ENCODE measurements around the gene CRTC1. TPM values are rescaled to one million over a fixed set of nuclear protein-coding genes. Genes with fewer than 3 reads are reported as not detected.
A peak's percentile ranks its signal among the peaks of the same experiment; 100 is the strongest.

CRTC1 gene
- total and polyA plus RNA-seq, 9 of the 15 experiments (the other 6 are each of a cell fraction or from before 2014, with no cell fraction given), result 0.25 to 3.8 (median 1.2) TPM; not detected in 2

GRCh38 chr19:18794029-18794313, 110.5 kb downstream of the CRTC1 start (continued):
- TF ChIP-seq RREB1 (CRISPR knock-in tag; IDR thresholded peaks at IDR 0.05), result no peak

GRCh38 chr19:18794692-18795091, 111.2 kb downstream of the CRTC1 start:
- ATAC-seq (no peak), DNase-seq (ENCODE audit: extremely low read depth in 1 of 4, low spot score in 3 of 4) (no peak), FAIRE-seq (no peak)
- in situ Hi-C loops (cut with MboI) (no loop called here), intact Hi-C loops (cut with micrococcal nuclease) (no loop called here)
- ChIA-PET CTCF (ENCODE audit: low intra/inter-chr PET ratio) (no interaction called here), POLR2A (interaction anchor here (0.6 kb wide), 1 partner anchor 38 kb away, joined by 4 read pairs; no protein-coding TSS in a partner anchor)
- H3K79me2 ChIP-seq (ENCODE audit: control insufficient read depth, insufficient read depth, low read length), result no peaks in the 10 kb centered on the region
- H3K9me3 ChIP-seq (replicated peaks; ENCODE audit: control insufficient read depth, insufficient read depth, low read depth, low read length), result no peaks in the 10 kb centered on the region
- no peak overlapping the region for H3K27ac ChIP-seq (ENCODE audit: extremely low read depth, low read depth, low read length)
- no peak overlapping the region for H3K4me2 ChIP-seq (ENCODE audit: insufficient read depth, low read length)
- H4K20me1 ChIP-seq (replicated peaks; ENCODE audit: control insufficient read depth, insufficient read depth, low read length), result peaks cover 15% of the 10 kb centered on the region; the same call in 1 of the 2 replicates
- no peaks in the 10 kb centered on the region for H3K36me3 ChIP-seq (ENCODE audit: control insufficient read depth, insufficient read depth, low read length)
- WGBS (ENCODE audit: insufficient coverage, low coverage, missing lambda C conversion rate), result 63% methylated on average over 6 of the region's 6 CpGs
- H3K4me3 ChIP-seq, result no peak overlapping the region
- BruUV-seq (replicated peaks), result no TSS peak
- H3K4me1 ChIP-seq (replicated peaks in 1 of 2; ENCODE audit: control insufficient read depth in 2 of 2, insufficient read depth in 2 of 2, low read length in 2 of 2), result peaks cover 0 to 35% of the 10 kb centered on the region in 2 experiments; a peak in 2 of 5 replicates
- H3K9ac ChIP-seq (ENCODE audit: insufficient read depth in 1 of 2, low read depth in 2 of 2, low read length in 2 of 2), result no peak overlapping the region
- H3K27me3 ChIP-seq (ENCODE audit: control insufficient read depth in 2 of 2, insufficient read depth in 2 of 2, low read length in 2 of 2), result peaks cover 12 to 38% of the 10 kb centered on the region in 2 experiments; a peak in 4 of 5 replicates
- H3K9me1 ChIP-seq (ENCODE audit: control insufficient read depth, insufficient read depth, low read length), result no peaks in the 10 kb centered on the region
- H2AFZ ChIP-seq (ENCODE audit: low read depth, low read length), result no peak overlapping the region
- TF ChIP-seq JUN (IDR thresholded peaks at IDR 0.05; ENCODE audit: borderline replicate concordance, low read depth, low read length) (no peak), JUN (CRISPR knock-in tag; IDR thresholded peaks at IDR 0.05; ENCODE audit: borderline replicate concordance) (no peak), KDM1A (IDR thresholded peaks at IDR 0.05) (peak in 1 of 2 experiments; percentile 40; a peak in 1 of 4 replicates), ZNF197 (CRISPR knock-in tag; IDR thresholded peaks at IDR 0.05; ENCODE audit: low read depth) (no peak), NFYB (IDR thresholded peaks at IDR 0.05; ENCODE audit: extremely low read depth, insufficient read length) (no peak), SMARCC2 (IDR thresholded peaks at IDR 0.05; ENCODE audit: low read depth) (no peak), ARID2 (IDR thresholded peaks at IDR 0.05) (no peak), GTF2A2 (tag; IDR thresholded peaks at IDR 0.05) (no peak), ADNP (tag; IDR thresholded peaks at IDR 0.05) (peak; percentile 78), PREB (CRISPR knock-in tag; IDR thresholded peaks at IDR 0.05) (0 out of 2 replicates have a peak, but pooled peaks have one; percentile 38), HNRNPL (IDR thresholded peaks at IDR 0.05; ENCODE audit: low read depth, low read length) (no peak), NELFE (IDR thresholded peaks at IDR 0.05; ENCODE audit: insufficient read depth, insufficient read length) (no peak), MCM2 (IDR thresholded peaks at IDR 0.05; ENCODE audit: low read depth) (no peak), ZNF384 (IDR thresholded peaks at IDR 0.05; ENCODE audit: low read depth, low read length) (no peak), BCOR (IDR thresholded peaks at IDR 0.05) (peak; percentile 78), RBM25 (IDR thresholded peaks at IDR 0.05; ENCODE audit: low read depth, low read length, severe bottlenecking) (peak; percentile 79)

All from K562 (cell line).